Measurements from ENCODE around the gene KCNJ6. TPM values are rescaled to one million over a fixed set of nuclear protein-coding genes. Genes with fewer than 3 reads are reported as not detected.
"Not testable (repeated sequence)": the region's sequence is repeated elsewhere in the genome, so short reads cannot be mapped to it uniquely, and the experiment has no call there.

Gene KCNJ6
- total RNA-seq, 2 experiments from 2014 or later, result not detected

DNA sequence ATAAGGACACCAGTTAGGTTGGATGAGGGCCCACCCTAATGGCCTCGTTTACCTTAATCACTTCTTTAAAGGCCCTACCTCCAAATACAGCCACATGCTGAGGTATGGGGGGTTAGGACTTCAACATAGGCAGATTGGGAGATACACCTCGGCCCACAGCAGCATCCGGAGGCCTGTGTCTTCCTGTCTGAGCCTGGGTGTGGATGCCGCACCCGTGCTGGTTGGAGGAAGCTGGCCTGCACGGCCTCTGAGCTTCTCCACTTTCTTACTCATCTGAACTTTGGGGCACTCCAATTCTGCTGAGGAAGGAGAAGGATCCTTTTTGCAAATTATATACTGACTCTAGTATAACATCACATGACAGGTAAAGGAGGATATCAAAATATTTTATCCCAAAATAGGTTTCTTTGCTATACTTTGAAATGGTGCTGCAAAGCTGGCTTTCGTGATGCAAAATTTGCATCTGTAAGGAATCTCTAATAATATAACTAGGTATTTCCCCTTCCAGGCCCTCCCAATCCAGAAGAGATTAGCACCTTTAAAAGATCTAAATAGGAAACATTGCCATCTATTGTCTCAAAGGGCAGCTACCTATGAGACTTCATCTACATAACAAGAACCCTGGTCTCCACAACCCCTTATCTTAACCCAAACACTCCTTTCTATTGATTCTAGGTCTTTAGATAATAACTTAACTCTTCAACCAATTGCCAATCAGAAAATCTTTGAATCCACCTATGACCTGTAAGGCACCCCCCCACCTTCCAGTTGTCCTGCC is 247.6 kb downstream of the KCNJ6 start:
- H3K27ac Mint-ChIP-seq, result no peak overlapping the region

GRCh38 chr21:37667380-37667779 is 248.9 kb downstream of the KCNJ6 start:
- H3K36me3 Mint-ChIP-seq, result no peaks in the 10 kb centered on the region
- no peak overlapping the region for H3K27ac Mint-ChIP-seq
- no peak overlapping the region for H3K4me3 Mint-ChIP-seq
- no peaks in the 10 kb centered on the region for H3K4me1 Mint-ChIP-seq
- DNase-seq, result no peak
- no peak for ATAC-seq
- H3K27me3 Mint-ChIP-seq, result peaks cover 8% of the 10 kb centered on the region
- H3K9me3 Mint-ChIP-seq (ENCODE audit: low read depth), result no peaks in the 10 kb centered on the region
- CTCF ChIA-PET, result no interaction called here

More for the DNA sequence above, 247.6 kb downstream of the KCNJ6 start:
- no peaks in the 10 kb centered on the region for H3K36me3 Mint-ChIP-seq
- DNase-seq, result no peak
- peaks cover 11% of the 10 kb centered on the region for H3K27me3 Mint-ChIP-seq
- no peak overlapping the region for H3K4me3 Mint-ChIP-seq
- no peaks in the 10 kb centered on the region for H3K4me1 Mint-ChIP-seq
- CTCF ChIA-PET, result no interaction called here
- ATAC-seq, result no peak
- no peaks in the 10 kb centered on the region for H3K9me3 Mint-ChIP-seq (ENCODE audit: low read depth)

GRCh38 chr21:37665230-37666024 is 250.8 kb downstream of the KCNJ6 start:
- CTCF ChIA-PET, result interaction anchor here (0.8 kb wide), 1 partner anchor 9 kb away, joined by 4 read pairs; no protein-coding TSS in a partner anchor

GRCh38 chr21:37662227-37662626 is 254.0 kb downstream of the KCNJ6 start:
- DNase-seq; H3K36me3 Mint-ChIP-seq; H3K27ac Mint-ChIP-seq; H3K9me3 Mint-ChIP-seq (ENCODE audit: low read depth); ATAC-seq; CTCF ChIA-PET; H3K4me1 Mint-ChIP-seq; H3K4me3 Mint-ChIP-seq: not testable (repeated sequence)
- peaks cover 19% of the 10 kb centered on the region for H3K27me3 Mint-ChIP-seq

More at GRCh38 chr21:37665230-37666024, 250.8 kb downstream of the KCNJ6 start:
- H3K27ac Mint-ChIP-seq, result no peak overlapping the region
- no peaks in the 10 kb centered on the region for H3K36me3 Mint-ChIP-seq
- H3K27me3 Mint-ChIP-seq, result peaks cover 3% of the 10 kb centered on the region
- no peak overlapping the region for H3K4me3 Mint-ChIP-seq
- H3K9me3 Mint-ChIP-seq (ENCODE audit: low read depth), result no peaks in the 10 kb centered on the region
- H3K4me1 Mint-ChIP-seq, result no peaks in the 10 kb centered on the region
- DNase-seq, result no peak
- no peak for ATAC-seq

GRCh38 chr21:37660709-37661108 is 255.5 kb downstream of the KCNJ6 start:
- Mint-ChIP-seq H3K4me1 (no peaks in the 10 kb centered on the region), H3K4me3 (no peak overlapping the region), H3K36me3 (no peaks in the 10 kb centered on the region), H3K27me3 (peaks cover 19% of the 10 kb centered on the region), H3K27ac (no peak overlapping the region), H3K9me3 (ENCODE audit: low read depth) (no peaks in the 10 kb centered on the region)
- DNase-seq (no peak), ATAC-seq (no peak)
- CTCF ChIA-PET, result no interaction called here

DNA sequence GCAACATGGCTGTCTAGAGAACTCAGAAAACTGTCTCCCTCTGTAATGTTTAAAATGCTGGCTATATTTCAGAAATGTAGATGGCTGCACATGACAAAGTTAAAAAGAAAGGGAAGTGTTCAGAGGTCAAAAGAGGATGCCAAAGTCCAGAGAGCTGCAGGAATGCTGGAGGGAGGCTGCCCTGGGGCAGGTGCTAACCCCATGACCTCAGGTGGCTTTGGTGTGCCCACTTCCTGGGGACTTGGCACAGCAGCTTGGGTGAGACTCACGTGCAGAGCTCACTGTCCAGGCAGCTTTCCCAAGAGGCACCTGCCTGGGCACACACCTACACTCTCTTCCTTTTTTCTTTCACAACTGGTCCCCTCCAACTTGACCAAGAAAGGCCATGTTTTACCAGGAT is 256.4 kb downstream of the KCNJ6 start:
- CTCF ChIA-PET, result no interaction called here
- DNase-seq, result no peak
- Mint-ChIP-seq H3K9me3 (ENCODE audit: low read depth) (no peaks in the 10 kb centered on the region), H3K27ac (no peak overlapping the region), H3K4me3 (no peak overlapping the region), H3K27me3 (peaks cover 21% of the 10 kb centered on the region), H3K4me1 (no peaks in the 10 kb centered on the region), H3K36me3 (no peaks in the 10 kb centered on the region)
- ATAC-seq, result no peak

DNA sequence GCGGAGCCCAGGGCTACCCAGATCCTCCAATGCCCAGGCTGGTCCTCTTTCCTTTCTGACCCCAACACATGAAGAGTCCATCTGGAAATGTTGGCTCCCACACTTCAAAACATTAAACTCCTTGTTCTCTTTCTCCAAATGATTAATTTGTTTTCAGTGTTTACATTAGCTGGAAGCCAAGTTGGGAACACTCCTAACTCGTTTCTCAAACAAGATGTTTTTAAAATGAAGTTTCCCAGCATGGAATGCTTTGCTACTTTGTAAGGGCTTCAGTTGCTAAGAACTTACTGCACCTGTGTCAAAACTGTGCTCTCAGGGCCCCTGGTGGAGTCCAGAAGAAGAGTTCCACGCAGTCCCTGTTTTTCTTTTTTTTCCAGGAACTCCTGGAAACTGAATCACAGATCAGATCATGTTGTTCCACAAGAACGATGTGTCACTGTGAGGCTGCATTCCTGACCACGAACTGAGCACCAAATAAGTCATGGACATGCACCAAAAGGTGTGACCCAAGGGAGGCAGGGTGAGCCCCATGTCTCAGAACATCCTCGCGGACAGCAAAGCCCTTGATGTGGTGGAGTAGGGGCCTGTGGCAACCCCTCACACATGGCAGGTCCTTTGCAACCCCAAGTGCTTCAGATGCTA is 257.3 kb downstream of the KCNJ6 start:
- no peak for ATAC-seq
- no peaks in the 10 kb centered on the region for H3K9me3 Mint-ChIP-seq (ENCODE audit: low read depth)
- no peaks in the 10 kb centered on the region for H3K4me1 Mint-ChIP-seq
- H3K36me3 Mint-ChIP-seq, result no peaks in the 10 kb centered on the region
- no peak overlapping the region for H3K4me3 Mint-ChIP-seq
- CTCF ChIA-PET, result no interaction called here
- no peak overlapping the region for H3K27ac Mint-ChIP-seq
- peaks cover 25% of the 10 kb centered on the region for H3K27me3 Mint-ChIP-seq
- no peak for DNase-seq

DNA sequence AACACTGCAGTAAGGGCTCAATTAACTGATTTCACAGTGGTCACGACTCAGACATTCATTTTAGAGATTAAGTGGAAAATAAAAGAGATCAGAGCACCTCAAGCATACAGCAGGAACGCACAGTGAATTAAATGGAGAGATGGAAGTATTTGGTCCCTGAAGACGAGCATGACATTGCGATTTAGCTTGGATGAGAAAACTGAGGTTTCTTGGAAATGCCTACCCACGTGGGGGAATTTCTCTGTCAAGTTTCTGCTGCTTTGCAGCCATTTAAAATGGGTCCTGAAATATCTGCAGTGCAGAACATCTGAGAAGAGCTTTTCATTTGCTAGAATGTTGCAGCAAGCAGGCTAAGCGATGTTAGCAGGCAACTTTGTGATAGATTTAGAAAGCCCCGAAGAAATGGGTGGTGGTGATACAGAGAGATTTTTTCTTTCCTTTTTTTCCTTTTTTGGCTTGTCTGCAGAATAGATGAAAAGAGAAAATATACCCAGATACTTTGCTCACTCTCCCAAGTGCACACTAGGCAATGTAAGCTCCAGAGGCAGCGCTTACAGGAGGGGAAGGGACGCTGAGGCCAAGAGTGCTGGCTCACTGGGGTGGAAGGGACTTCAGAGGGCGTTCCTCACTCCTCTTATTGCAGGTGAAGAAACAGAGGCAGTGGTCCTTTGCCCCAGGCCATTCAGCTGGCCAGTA is 258.0 kb downstream of the KCNJ6 start:
- no peaks in the 10 kb centered on the region for H3K36me3 Mint-ChIP-seq
- ATAC-seq, result no peak
- no peaks in the 10 kb centered on the region for H3K9me3 Mint-ChIP-seq (ENCODE audit: low read depth)
- CTCF ChIA-PET, result interaction anchor here (0.6 kb wide), 1 partner anchor 1861 kb away, joined by 3 read pairs; no protein-coding TSS in a partner anchor
- H3K27ac Mint-ChIP-seq, result no peak overlapping the region
- H3K4me3 Mint-ChIP-seq, result no peak overlapping the region
- DNase-seq, result no peak
- no peaks in the 10 kb centered on the region for H3K4me1 Mint-ChIP-seq
- H3K27me3 Mint-ChIP-seq, result peaks cover 25% of the 10 kb centered on the region

DNA sequence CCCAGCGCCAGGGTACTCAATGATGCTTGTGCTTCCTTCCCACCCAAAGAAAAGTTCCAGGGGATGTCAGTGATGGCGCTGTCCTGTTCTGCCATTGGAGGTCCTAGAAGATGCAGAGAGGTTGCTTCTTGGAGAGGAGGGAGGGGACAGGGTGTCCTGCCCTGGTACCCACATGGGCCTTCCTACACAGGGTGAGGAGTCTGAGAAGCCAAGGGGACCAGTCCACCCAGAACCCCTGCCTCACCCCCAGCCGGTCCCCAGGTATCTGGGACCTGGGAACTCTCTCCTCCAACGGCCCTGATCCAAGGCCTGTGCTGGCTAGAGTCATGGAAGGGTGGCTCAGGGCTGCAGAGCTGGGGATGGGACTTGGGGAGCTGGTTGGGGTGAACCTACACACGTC is 259.4 kb downstream of the KCNJ6 start:
- Mint-ChIP-seq H3K9me3 (ENCODE audit: low read depth) (no peaks in the 10 kb centered on the region), H3K36me3 (no peaks in the 10 kb centered on the region), H3K27me3 (peaks cover 25% of the 10 kb centered on the region), H3K27ac (no peak overlapping the region), H3K4me3 (no peak overlapping the region), H3K4me1 (no peaks in the 10 kb centered on the region)
- no peak for ATAC-seq
- CTCF ChIA-PET, result no interaction called here
- no peak for DNase-seq

DNA sequence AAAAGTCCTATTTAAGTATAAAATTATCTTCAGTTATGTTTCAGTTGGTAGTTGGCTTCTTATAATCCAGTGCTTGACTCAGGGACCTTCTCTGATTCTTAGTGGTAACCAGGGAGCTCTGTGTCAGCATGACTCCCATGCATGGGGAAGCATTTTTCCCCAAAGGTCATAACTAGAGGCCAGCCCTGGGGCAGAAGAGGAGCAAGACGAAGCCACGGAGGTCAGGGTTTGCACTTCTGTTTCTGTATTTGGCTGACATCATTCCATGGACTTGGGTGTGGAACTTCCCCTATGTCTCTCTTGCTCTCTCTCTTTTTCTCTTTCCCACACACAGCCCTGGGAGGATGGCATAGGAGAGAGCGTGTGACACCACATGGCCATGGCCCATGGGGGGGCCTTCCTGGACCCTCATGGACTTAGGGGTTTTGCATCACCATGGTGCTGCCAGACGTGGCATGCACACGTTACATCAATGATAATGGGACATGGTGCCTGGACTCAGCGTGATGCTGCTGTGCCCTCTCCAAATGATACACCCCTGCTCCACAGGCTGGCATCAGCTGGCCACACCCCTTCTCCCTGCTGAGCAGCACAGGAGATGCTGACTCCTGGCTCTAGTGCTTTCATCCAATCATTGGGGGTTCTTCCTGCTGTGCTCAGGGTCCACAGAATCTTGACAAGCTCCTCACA is 260.5 kb downstream of the KCNJ6 start:
- Mint-ChIP-seq H3K9me3 (ENCODE audit: low read depth) (no peaks in the 10 kb centered on the region), H3K4me1 (no peaks in the 10 kb centered on the region), H3K36me3 (no peaks in the 10 kb centered on the region), H3K27ac (no peak overlapping the region), H3K4me3 (no peak overlapping the region), H3K27me3 (peaks cover 25% of the 10 kb centered on the region)
- ATAC-seq (no peak), DNase-seq (no peak)
- CTCF ChIA-PET, result no interaction called here

DNA sequence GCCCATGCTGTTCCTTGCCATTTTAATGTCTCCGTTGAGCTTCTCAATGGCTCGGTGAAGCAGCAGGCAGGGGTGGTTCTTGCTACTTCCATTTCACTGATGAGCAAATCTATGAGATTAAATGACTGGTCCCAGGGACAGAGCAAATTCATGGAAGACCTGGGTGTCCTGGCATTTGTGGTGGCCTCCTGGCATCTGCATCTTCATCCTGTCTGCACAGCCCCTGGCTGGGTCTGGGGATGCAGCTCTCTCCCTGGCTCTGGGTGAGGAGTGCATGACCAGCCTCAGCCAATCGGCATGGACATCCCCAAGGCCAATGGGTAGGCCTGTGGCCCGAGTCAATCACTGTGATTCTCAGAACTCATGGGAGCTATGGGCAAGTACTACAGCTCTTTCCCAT is 261.7 kb downstream of the KCNJ6 start:
- Mint-ChIP-seq H3K9me3 (ENCODE audit: low read depth) (no peaks in the 10 kb centered on the region), H3K36me3 (no peaks in the 10 kb centered on the region), H3K27ac (no peak overlapping the region), H3K27me3 (peaks cover 22% of the 10 kb centered on the region), H3K4me3 (no peak overlapping the region), H3K4me1 (no peaks in the 10 kb centered on the region)
- DNase-seq (no peak), ATAC-seq (no peak)
- CTCF ChIA-PET, result no interaction called here

GRCh38 chr21:37653201-37653600 is 263.1 kb downstream of the KCNJ6 start:
- Mint-ChIP-seq H3K4me1 (no peaks in the 10 kb centered on the region), H3K36me3 (no peaks in the 10 kb centered on the region), H3K4me3 (no peak overlapping the region), H3K27ac (no peak overlapping the region), H3K27me3 (peaks cover 14% of the 10 kb centered on the region), H3K9me3 (ENCODE audit: low read depth) (no peaks in the 10 kb centered on the region)
- CTCF ChIA-PET, result no interaction called here
- DNase-seq (no peak), ATAC-seq (no peak)

GRCh38 chr21:37647781-37648180 is 268.5 kb downstream of the KCNJ6 start:
- no peak overlapping the region for H3K27ac Mint-ChIP-seq
- H3K36me3 Mint-ChIP-seq, result no peaks in the 10 kb centered on the region
- no peaks in the 10 kb centered on the region for H3K4me1 Mint-ChIP-seq
- no peak overlapping the region for H3K4me3 Mint-ChIP-seq
- DNase-seq (no peak), ATAC-seq (no peak)
- no peaks in the 10 kb centered on the region for H3K9me3 Mint-ChIP-seq (ENCODE audit: low read depth)
- peaks cover 29% of the 10 kb centered on the region for H3K27me3 Mint-ChIP-seq
- CTCF ChIA-PET, result no interaction called here

All from activated CD8-positive, alpha-beta memory T cell treated with anti-CD3 and anti-CD28 coated beads, Interleukin-2, amount 10 ng/mL, durations not matched to agents 7 days and 5 days (primary cell).